RWPE1 (cell line): ENCODE results near the gene HIGD1C.

Source experiments
- CTCF ChIA-PET: fragments of 350-600 bp; sonication (Branson Sonifier 250); formaldehyde crosslinking; extraction: SDS; loops from one replicate; lab custom pipeline; 2021; lab: Yijun Ruan, JAX
- POLR2A ChIA-PET: fragments of 400-600 bp; formaldehyde crosslinking; extraction: SDS; loops from one replicate; lab custom pipeline; 2020; ENCODE audit warnings: antibody characterized with exemption; ENCODE audit not compliant: low non-redundant PET; lab: Yijun Ruan, JAX
- DNase-seq: peaks from one replicate; pipeline ENCODE4 v3.0.0; 2012; ENCODE audit warnings: low spot score
- H3K27ac ChIP-seq: fragments of 450-650 bp; 2 replicates; pipeline ENCODE4 v1.5.1; 2017
- TF ChIP-seq, protein P1 (sequence below): fragments of 450-650 bp; conservative IDR thresholded peaks from 2 replicates; pipeline ENCODE4 v1.5.1; 2017; ENCODE audit warnings: low read depth, mild to moderate bottlenecking

The HIGD1C gene

DNA sequence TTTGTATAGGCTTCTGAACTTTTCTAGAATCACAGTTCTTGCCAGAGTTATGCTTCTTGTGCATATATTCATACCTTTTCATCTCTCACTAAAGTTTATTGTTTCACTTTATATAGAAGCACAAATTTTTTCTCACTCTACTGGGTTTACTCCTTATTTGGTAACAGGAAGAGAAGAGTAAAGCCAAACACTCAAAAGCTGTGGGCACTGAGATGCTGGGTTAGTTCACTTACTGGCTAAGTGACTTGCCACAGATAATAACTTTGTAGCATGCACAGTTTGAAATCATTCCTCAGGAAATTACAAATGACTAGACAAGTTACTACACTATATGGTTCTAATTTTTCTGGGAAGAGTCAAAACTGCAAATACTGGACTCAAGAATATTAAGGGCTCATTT, 7.8 kb downstream of the HIGD1C start:
- POLR2A ChIA-PET: no interaction called here
- TF ChIP-seq, protein P1, sequence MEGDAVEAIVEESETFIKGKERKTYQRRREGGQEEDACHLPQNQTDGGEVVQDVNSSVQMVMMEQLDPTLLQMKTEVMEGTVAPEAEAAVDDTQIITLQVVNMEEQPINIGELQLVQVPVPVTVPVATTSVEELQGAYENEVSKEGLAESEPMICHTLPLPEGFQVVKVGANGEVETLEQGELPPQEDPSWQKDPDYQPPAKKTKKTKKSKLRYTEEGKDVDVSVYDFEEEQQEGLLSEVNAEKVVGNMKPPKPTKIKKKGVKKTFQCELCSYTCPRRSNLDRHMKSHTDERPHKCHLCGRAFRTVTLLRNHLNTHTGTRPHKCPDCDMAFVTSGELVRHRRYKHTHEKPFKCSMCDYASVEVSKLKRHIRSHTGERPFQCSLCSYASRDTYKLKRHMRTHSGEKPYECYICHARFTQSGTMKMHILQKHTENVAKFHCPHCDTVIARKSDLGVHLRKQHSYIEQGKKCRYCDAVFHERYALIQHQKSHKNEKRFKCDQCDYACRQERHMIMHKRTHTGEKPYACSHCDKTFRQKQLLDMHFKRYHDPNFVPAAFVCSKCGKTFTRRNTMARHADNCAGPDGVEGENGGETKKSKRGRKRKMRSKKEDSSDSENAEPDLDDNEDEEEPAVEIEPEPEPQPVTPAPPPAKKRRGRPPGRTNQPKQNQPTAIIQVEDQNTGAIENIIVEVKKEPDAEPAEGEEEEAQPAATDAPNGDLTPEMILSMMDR: no peak
- CTCF ChIA-PET: interaction anchor here (0.6 to 0.7 kb wide), 3 partner anchors 25 to 1022 kb away, joined by 3 to 4 read pairs (median 4); no protein-coding TSS in a partner anchor
- no peak overlapping the region for H3K27ac ChIP-seq
- no peak for DNase-seq

DNA sequence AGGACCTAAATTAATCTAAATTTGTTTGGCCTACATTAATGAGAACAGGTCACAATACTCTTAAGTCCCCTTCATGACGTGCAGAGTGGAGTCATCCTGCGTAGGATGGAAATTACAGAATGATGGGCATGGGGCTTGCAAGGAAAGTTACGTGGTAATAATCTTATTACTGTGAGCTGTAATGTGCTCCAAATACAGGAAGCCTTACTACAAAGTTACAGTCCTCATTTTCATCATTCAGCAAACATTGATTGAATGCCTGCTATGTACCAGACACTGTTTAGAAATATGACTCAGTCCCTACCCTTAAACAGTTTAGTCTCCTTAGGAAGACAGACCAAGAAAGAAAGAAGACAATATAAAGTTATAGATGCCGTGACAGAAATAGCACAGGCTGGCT, 9.4 kb downstream of the HIGD1C start:
- H3K27ac ChIP-seq: no peak overlapping the region
- DNase-seq: no peak
- TF ChIP-seq, protein P1: no peak
- CTCF ChIA-PET: interaction anchor here (1.0 kb wide), 1 partner anchor 25 kb away, joined by 3 read pairs; no protein-coding TSS in a partner anchor
- POLR2A ChIA-PET: no interaction called here

DNA sequence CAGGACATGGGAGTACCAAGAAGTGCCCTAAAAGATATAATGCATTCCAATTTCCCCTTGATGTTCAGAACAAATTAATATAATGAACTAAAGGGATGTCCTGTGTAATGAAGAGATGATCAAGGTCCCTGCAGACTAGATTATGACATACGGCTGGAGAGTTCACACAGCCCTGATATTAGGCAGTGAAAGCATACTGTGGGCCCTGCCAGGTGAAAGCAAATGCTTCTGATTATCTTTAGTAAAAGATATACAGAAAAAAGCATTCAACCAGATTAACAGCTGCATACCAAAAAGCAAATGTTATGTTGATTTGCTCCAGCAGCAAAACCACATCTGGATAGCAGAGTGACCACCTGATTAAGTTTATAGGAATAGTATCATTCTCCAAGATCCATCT, 12.1 kb downstream of the HIGD1C start:
- POLR2A ChIA-PET: no interaction called here
- H3K27ac ChIP-seq: no peak overlapping the region
- CTCF ChIA-PET: interaction anchor here (0.6 kb wide), 1 partner anchor 675 kb away, joined by 5 read pairs; no protein-coding TSS in a partner anchor
- TF ChIP-seq, protein P1: no peak
- no peak for DNase-seq

DNA sequence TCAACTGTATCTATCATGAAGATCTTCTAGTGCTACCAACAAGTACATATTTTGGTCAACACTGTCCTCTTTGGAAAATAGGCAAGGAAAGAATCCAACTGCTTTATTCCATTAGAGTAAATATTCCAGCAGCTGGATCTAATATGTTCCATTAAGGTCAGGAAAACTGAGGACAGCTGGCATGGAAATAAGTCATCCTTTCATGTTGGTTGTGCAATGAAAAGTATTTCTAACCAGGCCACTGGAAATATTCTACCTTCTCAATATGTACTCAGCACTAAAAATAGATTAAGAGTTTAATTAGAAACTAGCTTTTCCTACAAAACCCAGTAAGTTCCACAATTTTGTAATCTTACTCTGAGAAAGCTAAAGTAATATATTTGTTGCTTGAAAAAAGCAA, 19.6 kb downstream of the HIGD1C start:
- POLR2A ChIA-PET: no interaction called here
- CTCF ChIA-PET: interaction anchor here (0.6 kb wide), 1 partner anchor 145 kb away, joined by 5 read pairs; no protein-coding TSS in a partner anchor
- H3K27ac ChIP-seq: no peak overlapping the region
- DNase-seq: no peak
- TF ChIP-seq, protein P1: no peak

DNA sequence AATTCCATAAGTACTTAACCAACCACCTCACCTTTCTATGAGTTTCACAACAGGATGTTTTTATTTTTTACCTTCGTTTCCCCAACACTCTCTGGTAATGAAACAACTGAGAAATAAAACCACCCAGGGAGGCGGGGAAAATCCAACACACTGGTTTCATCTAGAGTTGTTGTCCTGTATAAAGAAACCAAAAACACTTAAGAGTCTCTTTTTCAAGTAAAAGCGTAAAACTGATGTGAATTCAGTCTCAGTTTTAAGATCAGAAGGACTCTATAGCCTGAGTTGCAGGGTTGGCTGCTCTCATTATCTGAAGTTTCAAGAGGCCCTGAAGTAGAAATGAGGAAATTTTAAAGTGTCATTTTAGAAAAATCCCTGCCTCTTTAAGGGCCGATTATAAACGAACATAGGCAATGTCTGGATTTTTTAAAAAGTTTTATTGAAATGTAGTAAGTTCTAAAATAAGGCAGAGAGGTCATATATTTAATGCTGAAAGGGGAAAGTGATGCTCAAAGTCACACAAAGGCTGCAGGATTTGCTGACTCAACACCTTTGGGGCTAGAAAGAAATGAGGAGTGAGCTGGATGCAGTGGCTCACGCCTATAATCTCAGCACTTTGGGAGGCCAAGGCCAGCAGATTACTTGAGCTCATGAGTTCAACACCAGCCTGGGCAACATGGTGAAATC, 27.2 kb downstream of the HIGD1C start:
- ChIA-PET POLR2A (no interaction called here), CTCF (interaction anchor here (0.6 kb wide), 1 partner anchor 48 kb away, joined by 6 read pairs; no protein-coding TSS in a partner anchor)
- TF ChIP-seq, protein P1: no peak
- DNase-seq: no peak
- no peak overlapping the region for H3K27ac ChIP-seq

DNA sequence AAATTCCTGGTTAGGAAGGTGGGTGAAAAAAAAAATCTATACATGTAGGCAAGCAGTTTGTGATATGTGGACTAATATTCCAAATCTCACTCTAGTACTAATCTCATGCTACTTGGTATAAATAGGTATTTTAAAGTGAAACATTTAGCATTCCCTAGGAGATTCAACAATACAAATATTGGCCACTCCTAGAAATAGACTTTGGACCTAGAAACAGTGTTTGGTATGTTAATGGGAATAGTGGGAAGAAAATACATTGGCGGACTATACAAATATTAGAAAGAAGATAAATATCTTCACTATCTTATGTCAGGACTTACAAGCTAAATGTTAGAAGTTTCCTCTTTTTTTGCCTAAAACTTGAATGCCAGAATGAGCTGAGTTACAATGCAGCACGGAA, 28.2 kb downstream of the HIGD1C start:
- DNase-seq: no peak
- TF ChIP-seq, protein P1: no peak
- POLR2A ChIA-PET: no interaction called here

More for the DNA sequence above, 28.2 kb downstream of the HIGD1C start:
- no peak overlapping the region for H3K27ac ChIP-seq
- CTCF ChIA-PET: interaction anchor here (0.7 kb wide), 1 partner anchor 654 kb away, joined by 5 read pairs; no protein-coding TSS in a partner anchor
